Adrenal gland (tissue), 12 donors: ENCODE results near the gene ASH1L. TPM values are rescaled to one million over a fixed set of nuclear protein-coding genes. Genes with fewer than 3 reads are reported as not detected.

ENCODE experiments used
- DNase-seq, 7 donors: peaks; one replicate each; pipeline ENCODE4 v3.0.0-alpha.2; 2019 to 2020
- H3K27ac ChIP-seq, 5 donors: fragments of 200-600 bp; sonication (generic) in 4 of 5; 1 replicate in 3 of 5; 2 replicates in 2 of 5; pipeline versions ENCODE4 v1.5.1 to v1.8.0; 2016 to 2020; ENCODE audit warnings: mild to moderate bottlenecking in 1 of 5
- H3K27me3 ChIP-seq: fragments of 200-600 bp; 2 replicates; pipeline ENCODE4 v1.8.0; 2021
- H3K36me3 ChIP-seq, 2 donors: fragments of 200-600 bp; replicated peaks in 1 of 2; 1 replicate in 1 of 2; 2 replicates in 1 of 2; pipeline versions ENCODE4 v1.5.1 to v1.8.0; 2018 to 2022
- H3K4me1 ChIP-seq, 2 donors: fragments of 200-600 bp; replicated peaks in 1 of 2; 1 replicate in 1 of 2; 2 replicates in 1 of 2; pipeline versions ENCODE4 v1.5.1 to v1.8.0; 2018 to 2021
- H3K4me3 ChIP-seq, 4 donors: fragments of 200-600 bp; sonication (generic) in 3 of 4; one replicate each; pipeline ENCODE4 v1.5.1; 2016 to 2018
- H3K9me3 ChIP-seq, 3 donors: fragments of 200-600 bp; sonication (generic) in 1 of 3; replicated peaks in 1 of 3; 1 replicate in 2 of 3; 2 replicates in 1 of 3; pipeline versions ENCODE4 v1.5.1 to v1.8.0; 2016 to 2021
- CTCF ChIP-seq, 6 experiments: fragments of 450-650 bp in 4 of 6; fragments of 200-600 bp in 2 of 6; sonication (generic) in 1 of 6; IDR thresholded peaks; 1 replicate in 5 of 6; 2 replicates in 1 of 6; pipeline versions ENCODE4 v1.5.1 to v1.8.0; 2016 to 2021; ENCODE audit warnings: antibody characterized with exemption in 6 of 6, mild to moderate bottlenecking in 2 of 6, moderate library complexity in 1 of 6
- POLR2A ChIP-seq, 2 donors: fragments of 450-650 bp; IDR thresholded peaks; one replicate each; pipeline ENCODE4 v1.6.1; 2017; ENCODE audit warnings: antibody characterized with exemption in 2 of 2, mild to moderate bottlenecking in 2 of 2, moderate library complexity in 1 of 2
- WGBS, 4 donors: extraction: QIAGEN DNeasy Blood & Tissue Kit in 2 of 4; methylation state at CpG; one replicate each; pipeline versions ENCODE4 v1.1.5 to v1.1.7; 2013 to 2017; 5-methylcytosine and 5-hydroxymethylcytosine counted together
- intact Hi-C, 2 donors: fragments of 100-400 bp; cut with DNase I; formaldehyde crosslinking; loops; one replicate each; pipeline versions ENCODE4 v1.14.1 to v1.15.0; 2022 to 2023
- polyA plus RNA-seq, 3 donors: library from polyadenylated mRNA; stranded (reverse); fragments of 200-250 nt in 2 of 3; fragments of 350-450 nt in 1 of 3; fragmentation: Illumina TruSeq in 1 of 3; extraction: RNeasy Lipid Tissue Mini Kit (QIAGEN cat#74804) in 1 of 3; gene quantifications; one replicate each; pipeline ENCODE4 v1.2.3, GENCODE V29; 2013 to 2014
- total RNA-seq, 9 donors: library from RNA; depleted of rRNA in 4 of 9; stranded (reverse); fragments of >200 nt in 4 of 9; fragments of 120-200 nt in 1 of 9; fragmentation: NEBNext Ultra II Directional in 1 of 9; extraction: Animal tissue kit (Norgen Biotek cat#: 25700) in 1 of 9; gene quantifications; one replicate each; pipeline versions ENCODE4 v1.1.0 to v1.2.4, GENCODE V29; 2013 to 2023
- donor health status: healthy with polysubstance abuse.
- donor health status: Bipolar disorder and iron deficiency.
- donor health status: DM: yes; HTN: yes; CAD: no.
- donor health status: DM: no; HTN: no; CAD: no.
- donor health status: DM: no; HTN: no; CAD: no.
- donor health status: DM: yes; HTN: yes; CAD: no.

The ASH1L gene
- total and polyA plus RNA-seq, 12 donors: 3.7 to 59.3 (median 41.8) TPM

DNA sequence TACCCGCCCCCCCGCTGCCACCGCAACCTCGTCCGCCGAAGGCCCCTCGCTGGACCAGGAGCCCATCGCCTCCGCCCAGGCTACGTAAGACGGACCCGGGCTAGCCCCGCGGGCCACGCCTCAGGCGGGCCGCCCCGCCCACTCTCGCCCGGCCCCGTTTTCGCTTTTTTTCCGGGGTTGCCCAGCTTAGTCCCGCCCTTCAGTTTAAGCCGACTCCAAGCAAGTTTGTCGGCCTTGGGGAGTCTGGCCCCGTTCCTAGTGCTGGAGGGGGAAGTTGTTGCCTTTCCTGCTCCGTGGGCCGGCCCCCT is 238.9 kb downstream of the ASH1L start:
- WGBS, 4 donors: 0 to 1% (median 0%) methylated on average over 4 to 29 of the region's 29 CpGs; no CpG with 5 or more reads in 1 of the 4 donors
- peak overlapping the region; percentile 19 to 82 (median 79) for H3K4me3 ChIP-seq
- H3K9me3 ChIP-seq: no peaks in the 10 kb centered on the region
- peaks cover 0 to 21% of the 10 kb centered on the region in 2 donors for H3K36me3 ChIP-seq
- H3K27ac ChIP-seq: peak overlapping the region; percentile 77 to 97 (median 94)
- H3K4me1 ChIP-seq: peaks cover 26 to 43% of the 10 kb centered on the region in 2 donors
- no peak for TF ChIP-seq POLR2A (IDR thresholded peaks at IDR 0.05)
- no peak for TF ChIP-seq CTCF (IDR thresholded peaks at IDR 0.05)
- DNase-seq: peak; percentile 93 to 95 (median 95)
- intact Hi-C loops: loop anchor here (5.0 kb wide), 2 partner anchors 46 to 71 kb away; partner anchors contain the start of gene HCN3 (in 1 of the 2)
- H3K27me3 ChIP-seq: no peaks in the 10 kb centered on the region

- Histone ChIP-seq H3K4me3 (peak overlapping the region in 3 of 4 donors; percentile 78 to 82 (median 80)), H3K27me3 (no peaks in the 10 kb centered on the region), H3K9me3 (no peaks in the 10 kb centered on the region), H3K4me1 (peaks cover 26 to 43% of the 10 kb centered on the region in 2 donors), H3K27ac (peak overlapping the region; percentile 77 to 97 (median 94)), H3K36me3 (peaks cover 0 to 20% of the 10 kb centered on the region in 2 donors)
- DNase-seq: peak; percentile 91 to 95 (median 93)
- 0 to 2% (median 1%) methylated on average over 16 to 56 of the region's 58 CpGs for WGBS, 4 donors
- TF ChIP-seq POLR2A (IDR thresholded peaks at IDR 0.05) (peak in 1 of 2 donors; percentile 58), CTCF (IDR thresholded peaks at IDR 0.05) (peak; percentile 75 to 96 (median 92))
- intact Hi-C loops: loop anchor here (5.0 kb wide), 2 partner anchors 46 to 71 kb away; partner anchors contain the start of gene HCN3 (in 1 of the 2)
Observed at GRCh38 chr1:155322953-155323728, 239.5 kb downstream of the ASH1L start.

GRCh38 chr1:155322571-155322952 is 240.0 kb downstream of the ASH1L start:
- WGBS, 4 donors: 1 to 2% (median 1%) methylated on average over 13 to 28 of the region's 28 CpGs
- intact Hi-C loops: loop anchor here (5.0 kb wide), 2 partner anchors 45 to 70 kb away; partner anchors contain the start of gene HCN3 (in 1 of the 2)
- peak; percentile 49 to 77 (median 59) for DNase-seq
- peaks cover 26 to 43% of the 10 kb centered on the region in 2 donors for H3K4me1 ChIP-seq
- H3K27me3 ChIP-seq: no peaks in the 10 kb centered on the region
- H3K4me3 ChIP-seq: peak overlapping the region in 2 of 4 donors; percentile 78 to 80
- H3K9me3 ChIP-seq: no peaks in the 10 kb centered on the region
- H3K27ac ChIP-seq: peak overlapping the region in 4 of 5 donors; percentile 77 to 97 (median 95)
- H3K36me3 ChIP-seq: peaks cover 0 to 15% of the 10 kb centered on the region in 2 donors
- TF ChIP-seq POLR2A (IDR thresholded peaks at IDR 0.05) (no peak), CTCF (IDR thresholded peaks at IDR 0.05) (no peak)
